ENCODE measurements around the gene DIPK1A.

GRCh38 chr1:92989253-92989652 is 28.0 kb upstream of the DIPK1A start:
- TF ChIP-seq GATA2 (IDR thresholded peaks at IDR 0.05; ENCODE audit: low read depth, low read length): no peak
- TF ChIP-seq GATA3 (IDR thresholded peaks at IDR 0.05; ENCODE audit: low read depth, low read length): no peak
